Measurements from ENCODE around the gene PCDH12. TPM values are rescaled to one million over a fixed set of nuclear protein-coding genes. Genes with fewer than 3 reads are reported as not detected.

Gene PCDH12
- total and polyA plus RNA-seq, 2 donors (not counting 3 experiments of a cell fraction or from before 2014, with no cell fraction given): 6.2 to 20.4 TPM

GRCh38 chr5:141950207-141951005 lies 7.6 kb downstream of the PCDH12 start:
- Histone ChIP-seq H2AFZ (ENCODE audit: low read depth, low read length) (no peak overlapping the region), H3K9me3 (replicated peaks; ENCODE audit: control insufficient read depth, insufficient read depth, low read length) (no peaks in the 10 kb centered on the region), H3K4me2 (ENCODE audit: insufficient read depth, low read length) (no peak overlapping the region), H3K4me3 (replicated peaks in 1 of 3; ENCODE audit: insufficient read depth in 1 of 3, low read depth in 1 of 3, low read length in 3 of 3) (no peak overlapping the region), H4K20me1 (replicated peaks; ENCODE audit: control insufficient read depth, extremely low read depth, insufficient read depth, low read length) (no peaks in the 10 kb centered on the region), H3K27me3 (ENCODE audit: control insufficient read depth in 2 of 2, insufficient read depth in 2 of 2, low read length in 2 of 2) (no peaks in the 10 kb centered on the region), H3K79me2 (ENCODE audit: control insufficient read depth, insufficient read depth, low read length) (no peaks in the 10 kb centered on the region), H3K27ac (ENCODE audit: insufficient read depth, low read depth, low read length) (no peak overlapping the region), H3K9me1 (replicated peaks; ENCODE audit: control insufficient read depth, extremely low read depth, insufficient read depth, low read length) (no peaks in the 10 kb centered on the region), H3K4me1 (ENCODE audit: control insufficient read depth, extremely low read depth, insufficient read depth, low read length) (peaks cover 60% of the 10 kb centered on the region), H3K9ac (replicated peaks; ENCODE audit: extremely low read depth, insufficient read depth, low read length) (no peak overlapping the region), H3K36me3 (ENCODE audit: control insufficient read depth in 2 of 2, extremely low read depth in 1 of 2, insufficient read depth in 2 of 2, low read length in 2 of 2) (no peaks in the 10 kb centered on the region)
- no TSS peak for BruUV-seq (replicated peaks)
- FAIRE-seq (peak; percentile 31), DNase-seq (ENCODE audit: low read depth, low spot score) (no peak)
- ChIA-PET POLR2A (no interaction called here), CTCF (interaction anchor here (1.4 to 2.5 kb wide), 2 partner anchors 10 to 17 kb away, joined by 3 to 16 read pairs; no protein-coding TSS in a partner anchor)
- intact Hi-C loops (cut with micrococcal nuclease) (no loop called here), dilution Hi-C loops (cut with MboI; ENCODE audit: extremely low pct_ligation_motif_present, low sequenced_read_pairs) (no loop called here)
- TF ChIP-seq EZH2 (IDR thresholded peaks at IDR 0.05; ENCODE audit: borderline replicate concordance, low read depth, low read length, severe bottlenecking): no peak

- Histone ChIP-seq H3K27ac (ENCODE audit: insufficient read depth, low read depth, low read length) (no peak overlapping the region), H3K4me2 (ENCODE audit: insufficient read depth, low read length) (no peak overlapping the region), H2AFZ (ENCODE audit: low read depth, low read length) (no peak overlapping the region), H3K4me3 (replicated peaks in 1 of 3; ENCODE audit: insufficient read depth in 1 of 3, low read depth in 1 of 3, low read length in 3 of 3) (no peak overlapping the region), H4K20me1 (replicated peaks; ENCODE audit: control insufficient read depth, extremely low read depth, insufficient read depth, low read length) (no peaks in the 10 kb centered on the region), H3K9ac (replicated peaks; ENCODE audit: extremely low read depth, insufficient read depth, low read length) (no peak overlapping the region), H3K27me3 (ENCODE audit: control insufficient read depth in 2 of 2, insufficient read depth in 2 of 2, low read length in 2 of 2) (no peaks in the 10 kb centered on the region), H3K9me1 (replicated peaks; ENCODE audit: control insufficient read depth, extremely low read depth, insufficient read depth, low read length) (no peaks in the 10 kb centered on the region), H3K9me3 (replicated peaks; ENCODE audit: control insufficient read depth, insufficient read depth, low read length) (no peaks in the 10 kb centered on the region), H3K4me1 (ENCODE audit: control insufficient read depth, extremely low read depth, insufficient read depth, low read length) (peaks cover 69% of the 10 kb centered on the region), H3K36me3 (ENCODE audit: control insufficient read depth in 2 of 2, extremely low read depth in 1 of 2, insufficient read depth in 2 of 2, low read length in 2 of 2) (no peaks in the 10 kb centered on the region), H3K79me2 (ENCODE audit: control insufficient read depth, insufficient read depth, low read length) (no peaks in the 10 kb centered on the region)
- FAIRE-seq: no peak
- ChIA-PET CTCF (interaction anchor here (10.9 kb wide), 1 partner anchor 8 kb away, joined by 244 read pairs; the partner anchor contains the start of gene PCDH12), POLR2A (no interaction called here)
- BruUV-seq (replicated peaks): no TSS peak
- intact Hi-C loops (cut with micrococcal nuclease): no loop called here
- no peak for DNase-seq (ENCODE audit: low read depth, low spot score)
- TF ChIP-seq POLR2AphosphoS5 (IDR thresholded peaks at IDR 0.05; ENCODE audit: insufficient read depth, low read depth, low read length): no peak
- TF ChIP-seq MYC (IDR thresholded peaks at IDR 0.05; ENCODE audit: low read depth, low read length): no peak
- no peak for TF ChIP-seq CTCF (IDR thresholded peaks at IDR 0.05; ENCODE audit: extremely low read depth in 1 of 2, insufficient read depth in 1 of 2, low read depth in 1 of 2, low read length in 2 of 2)
- TF ChIP-seq MAX (IDR thresholded peaks at IDR 0.05; ENCODE audit: insufficient read depth, insufficient read length): no peak
- no peak for TF ChIP-seq EZH2 (IDR thresholded peaks at IDR 0.05; ENCODE audit: borderline replicate concordance, low read depth, low read length, severe bottlenecking)
- dilution Hi-C loops (cut with MboI; ENCODE audit: extremely low pct_ligation_motif_present, low sequenced_read_pairs): no loop called here
Observed at GRCh38 chr5:141949511-141949910, 8.5 kb downstream of the PCDH12 start.
